Glutamatergic neuron (in vitro differentiated cells): ENCODE data around the gene HJURP. TPM values are rescaled to one million over a fixed set of nuclear protein-coding genes. Genes with fewer than 3 reads are reported as not detected.

Source experiments
- DNase-seq: peaks from one replicate; pipeline ENCODE4 v3.0.0; 2022
- H3K27ac Mint-ChIP-seq: one replicate; pipeline ENCODE4 v1.8.0; 2020; ENCODE audit warnings: mild to moderate bottlenecking, mixed read lengths, inconsistent platforms; ENCODE audit not compliant: unreplicated experiment
- H3K27me3 Mint-ChIP-seq: one replicate; pipeline ENCODE4 v1.8.0; 2020; ENCODE audit warnings: mild to moderate bottlenecking, moderate library complexity, mixed read lengths, inconsistent platforms; ENCODE audit not compliant: unreplicated experiment
- H3K36me3 Mint-ChIP-seq: one replicate; pipeline ENCODE4 v1.8.0; 2020; ENCODE audit warnings: mild to moderate bottlenecking, mixed read lengths, inconsistent platforms; ENCODE audit not compliant: unreplicated experiment
- H3K4me1 Mint-ChIP-seq: one replicate; pipeline ENCODE4 v1.8.0; 2020; ENCODE audit warnings: mild to moderate bottlenecking, low read depth, mixed read lengths, inconsistent platforms; ENCODE audit not compliant: unreplicated experiment
- H3K4me3 Mint-ChIP-seq: one replicate; pipeline ENCODE4 v1.8.0; 2020; ENCODE audit warnings: mild to moderate bottlenecking, mixed read lengths, inconsistent platforms; ENCODE audit not compliant: unreplicated experiment
- H3K9me3 Mint-ChIP-seq: one replicate; pipeline ENCODE4 v1.8.0; 2020; ENCODE audit warnings: mild to moderate bottlenecking, moderate library complexity, mixed read lengths, inconsistent platforms; ENCODE audit not compliant: unreplicated experiment
- total RNA-seq: library from RNA; stranded (reverse); fragmentation: NEBNext Ultra II Directional; extraction: Animal tissue kit (Norgen Biotek cat#: 25700); gene quantifications from one replicate; pipeline ENCODE4 v1.2.1, GENCODE V29; 2021; ENCODE audit not compliant: unreplicated experiment
- TF ChIP-seq, protein P1 (sequence below): fragments of 200-600 bp; sonication (generic); IDR thresholded peaks from one replicate; pipeline ENCODE4 v1.5.0; 2021; ENCODE audit not compliant: partially characterized antibody, unreplicated experiment

HJURP gene
- total RNA-seq, 1 donor from 2014 or later = 6.9 TPM

DNA sequence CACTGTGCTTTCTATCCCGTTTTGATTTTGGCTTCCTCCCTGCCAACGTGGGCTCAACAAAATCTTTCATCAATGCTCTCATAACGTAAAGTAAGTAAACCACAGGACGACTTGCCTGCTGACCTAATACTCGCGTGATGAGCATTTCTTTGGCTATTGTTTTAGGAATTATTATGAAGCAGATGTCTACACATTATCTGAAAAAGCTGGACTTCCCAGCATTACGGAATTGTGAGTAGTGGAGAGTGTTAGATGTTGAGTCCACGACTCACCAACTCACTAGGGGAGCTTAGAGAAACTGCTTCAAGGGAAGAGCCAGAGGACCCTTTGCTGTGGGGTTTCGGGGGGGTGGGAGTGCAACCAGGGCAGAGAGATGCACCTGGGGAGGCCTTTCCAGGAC, 21.9 kb downstream of the HJURP start:
- Mint-ChIP-seq H3K4me3 (no peak overlapping the region), H3K27ac (no peak overlapping the region), H3K9me3 (peaks cover 1% of the 10 kb centered on the region), H3K27me3 (no peaks in the 10 kb centered on the region), H3K4me1 (peaks cover 6% of the 10 kb centered on the region), H3K36me3 (no peaks in the 10 kb centered on the region)
- DNase-seq = no peak
- TF ChIP-seq, protein P1, sequence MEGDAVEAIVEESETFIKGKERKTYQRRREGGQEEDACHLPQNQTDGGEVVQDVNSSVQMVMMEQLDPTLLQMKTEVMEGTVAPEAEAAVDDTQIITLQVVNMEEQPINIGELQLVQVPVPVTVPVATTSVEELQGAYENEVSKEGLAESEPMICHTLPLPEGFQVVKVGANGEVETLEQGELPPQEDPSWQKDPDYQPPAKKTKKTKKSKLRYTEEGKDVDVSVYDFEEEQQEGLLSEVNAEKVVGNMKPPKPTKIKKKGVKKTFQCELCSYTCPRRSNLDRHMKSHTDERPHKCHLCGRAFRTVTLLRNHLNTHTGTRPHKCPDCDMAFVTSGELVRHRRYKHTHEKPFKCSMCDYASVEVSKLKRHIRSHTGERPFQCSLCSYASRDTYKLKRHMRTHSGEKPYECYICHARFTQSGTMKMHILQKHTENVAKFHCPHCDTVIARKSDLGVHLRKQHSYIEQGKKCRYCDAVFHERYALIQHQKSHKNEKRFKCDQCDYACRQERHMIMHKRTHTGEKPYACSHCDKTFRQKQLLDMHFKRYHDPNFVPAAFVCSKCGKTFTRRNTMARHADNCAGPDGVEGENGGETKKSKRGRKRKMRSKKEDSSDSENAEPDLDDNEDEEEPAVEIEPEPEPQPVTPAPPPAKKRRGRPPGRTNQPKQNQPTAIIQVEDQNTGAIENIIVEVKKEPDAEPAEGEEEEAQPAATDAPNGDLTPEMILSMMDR = no peak

DNA sequence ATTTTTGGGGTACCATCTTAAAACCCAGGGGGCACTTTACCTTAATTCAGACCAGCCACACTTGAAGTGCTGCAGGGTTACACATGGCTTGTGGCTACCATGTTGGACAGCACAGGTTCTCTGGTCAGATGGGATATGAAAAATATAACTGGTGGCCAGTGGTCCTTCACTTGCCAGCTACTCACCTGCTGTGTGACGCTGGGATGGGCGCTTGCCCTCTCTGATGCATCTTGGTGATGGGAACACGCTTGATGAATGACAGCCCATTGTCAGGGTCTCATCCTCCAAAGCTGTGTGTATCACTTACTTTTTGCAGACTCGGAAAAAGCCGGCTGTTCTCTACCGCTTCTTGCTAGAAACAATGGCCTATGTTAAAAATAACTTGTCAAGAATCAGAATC, 22.5 kb downstream of the HJURP start:
- Mint-ChIP-seq H3K4me1 (peaks cover 6% of the 10 kb centered on the region), H3K4me3 (no peak overlapping the region)

DNA sequence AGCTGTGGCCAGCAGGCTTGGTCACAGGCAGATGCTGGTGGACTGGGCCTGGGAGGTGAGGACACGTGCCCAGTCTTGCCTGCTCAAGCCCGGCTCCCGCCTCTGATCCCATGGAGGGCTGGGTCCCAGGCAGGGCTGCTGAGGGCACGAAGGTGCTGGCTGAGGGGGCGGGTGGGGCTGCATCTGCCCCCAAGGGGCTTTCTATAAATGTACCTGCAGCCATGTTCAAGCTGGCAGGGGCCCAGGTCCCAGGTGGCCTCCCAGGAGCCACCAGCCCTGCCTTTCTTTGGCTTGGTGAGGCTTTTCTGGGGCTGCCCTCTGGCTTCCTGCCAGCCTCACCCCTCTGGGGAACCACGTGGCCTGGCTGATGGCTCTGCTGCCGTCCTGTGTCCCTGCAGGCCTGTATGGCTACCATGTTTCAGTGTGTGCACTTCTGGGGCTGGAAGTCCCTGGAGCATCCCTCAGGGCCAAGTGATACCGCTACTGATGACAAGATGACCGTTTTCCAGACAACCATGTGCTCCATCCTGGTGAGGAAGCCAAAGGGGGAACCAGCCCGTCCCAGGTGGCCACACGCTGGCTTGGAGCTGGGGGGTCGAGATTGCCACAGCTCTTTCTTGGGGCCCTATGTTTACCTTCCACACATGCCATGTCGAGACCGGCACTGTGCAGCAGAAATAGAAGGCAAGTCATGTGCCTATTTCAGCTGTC, 23.2 kb downstream of the HJURP start:
- Mint-ChIP-seq H3K4me1 (peaks cover 6% of the 10 kb centered on the region), H3K27me3 (no peaks in the 10 kb centered on the region), H3K9me3 (peaks cover 1% of the 10 kb centered on the region), H3K36me3 (no peaks in the 10 kb centered on the region), H3K4me3 (no peak overlapping the region), H3K27ac (no peak overlapping the region)
- TF ChIP-seq, protein P1 = no peak
- DNase-seq = peak; percentile 57

More for the DNA sequence above, 22.5 kb downstream of the HJURP start:
- no peak for DNase-seq
- TF ChIP-seq, protein P1 = no peak
- H3K9me3 Mint-ChIP-seq = peaks cover 1% of the 10 kb centered on the region
- H3K27ac Mint-ChIP-seq = no peak overlapping the region
- H3K27me3 Mint-ChIP-seq = no peaks in the 10 kb centered on the region
- no peaks in the 10 kb centered on the region for H3K36me3 Mint-ChIP-seq

DNA sequence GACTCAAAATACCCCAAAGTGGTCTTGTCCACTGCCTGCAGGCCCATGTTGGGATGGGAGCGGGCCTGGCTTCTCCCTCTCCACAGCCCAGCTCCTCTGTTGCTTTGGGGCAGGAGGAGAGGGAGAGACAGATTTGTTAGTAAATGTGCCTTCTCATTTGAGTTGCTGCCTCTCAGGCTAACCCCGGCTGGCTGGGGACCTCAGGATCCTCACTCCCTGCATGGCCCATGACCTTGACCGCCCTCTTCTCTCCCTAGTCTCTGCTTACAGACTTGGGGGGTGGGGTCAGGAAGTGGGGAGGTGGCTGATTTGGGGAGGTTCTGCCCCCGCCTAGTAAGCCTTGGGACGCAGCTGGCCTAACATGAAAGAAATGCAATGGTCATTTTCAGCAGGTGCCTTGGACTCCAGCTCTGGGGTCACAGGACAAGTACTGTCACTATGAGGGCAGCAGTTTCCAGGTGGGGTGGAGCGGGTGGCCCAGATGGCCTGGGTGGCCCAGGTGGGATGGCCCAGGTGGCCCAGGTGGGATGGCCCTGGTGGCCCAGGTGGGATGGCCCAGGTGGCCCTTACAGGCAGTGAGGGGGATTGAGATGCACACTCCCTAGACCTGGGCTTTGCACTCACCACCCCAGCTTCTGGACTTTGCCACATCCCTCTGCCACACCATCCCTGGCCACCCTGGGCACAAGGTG, 24.1 kb downstream of the HJURP start:
- Mint-ChIP-seq H3K4me3 (no peak overlapping the region), H3K4me1 (peaks cover 6% of the 10 kb centered on the region), H3K9me3 (peaks cover 1% of the 10 kb centered on the region), H3K36me3 (no peaks in the 10 kb centered on the region), H3K27ac (no peak overlapping the region), H3K27me3 (no peaks in the 10 kb centered on the region)
- DNase-seq = no peak
- TF ChIP-seq, protein P1 = no peak
